ENCODE measurements around the gene PDYN.

- no peak for TF ChIP-seq EZH2 (IDR thresholded peaks at IDR 0.05; ENCODE audit: borderline replicate concordance, low read depth, low read length, severe bottlenecking)
- TF ChIP-seq, protein P1, sequence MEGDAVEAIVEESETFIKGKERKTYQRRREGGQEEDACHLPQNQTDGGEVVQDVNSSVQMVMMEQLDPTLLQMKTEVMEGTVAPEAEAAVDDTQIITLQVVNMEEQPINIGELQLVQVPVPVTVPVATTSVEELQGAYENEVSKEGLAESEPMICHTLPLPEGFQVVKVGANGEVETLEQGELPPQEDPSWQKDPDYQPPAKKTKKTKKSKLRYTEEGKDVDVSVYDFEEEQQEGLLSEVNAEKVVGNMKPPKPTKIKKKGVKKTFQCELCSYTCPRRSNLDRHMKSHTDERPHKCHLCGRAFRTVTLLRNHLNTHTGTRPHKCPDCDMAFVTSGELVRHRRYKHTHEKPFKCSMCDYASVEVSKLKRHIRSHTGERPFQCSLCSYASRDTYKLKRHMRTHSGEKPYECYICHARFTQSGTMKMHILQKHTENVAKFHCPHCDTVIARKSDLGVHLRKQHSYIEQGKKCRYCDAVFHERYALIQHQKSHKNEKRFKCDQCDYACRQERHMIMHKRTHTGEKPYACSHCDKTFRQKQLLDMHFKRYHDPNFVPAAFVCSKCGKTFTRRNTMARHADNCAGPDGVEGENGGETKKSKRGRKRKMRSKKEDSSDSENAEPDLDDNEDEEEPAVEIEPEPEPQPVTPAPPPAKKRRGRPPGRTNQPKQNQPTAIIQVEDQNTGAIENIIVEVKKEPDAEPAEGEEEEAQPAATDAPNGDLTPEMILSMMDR (IDR thresholded peaks at IDR 0.05; ENCODE audit: borderline replicate concordance, extremely low read depth, low read length, poor library complexity, severe bottlenecking), result no peak
These were observed 44.3 kb upstream of the PDYN start for GRCh38 chr20:2038161-2038560.
